T-cell (primary cell): Measurements from ENCODE around the gene RNASET2. TPM values are rescaled to one million over a fixed set of nuclear protein-coding genes. Genes with fewer than 3 reads are reported as not detected.
"Not testable (repeated sequence)": the region's sequence is repeated elsewhere in the genome, so short reads cannot be mapped to it uniquely, and the experiment has no call there.

Experiments used
- ATAC-seq, 4 experiments: fragments of 200-7000 bp in 3 of 4; fragments of 150-1000 bp in 1 of 4; cut with Tn5 transposase; replicated peaks in 1 of 4; 1 replicate in 3 of 4; 2 replicates in 1 of 4; pipeline ENCODE4 v1.10.0; 2021; ENCODE audit warnings: moderate library complexity in 3 of 4, mild to moderate bottlenecking in 2 of 4, moderate number of reproducible peaks in 1 of 4
- CTCF ChIA-PET, 2 donors: fragments of 300-600 bp; sonication (Branson Sonifier 250); formaldehyde crosslinking; loops; one replicate each; lab custom pipeline; 2022; ENCODE audit warnings: antibody characterized with exemption in 2 of 2; lab: Charles Lee
- POLR2A ChIA-PET, 2 donors: fragments of 300-600 bp; sonication (Branson Sonifier 250); formaldehyde crosslinking; loops; one replicate each; lab custom pipeline; 2022; ENCODE audit warnings: antibody characterized with exemption in 2 of 2; lab: Charles Lee
- DNase-seq, 35 experiments: peaks; one replicate each; pipeline versions ENCODE4 v3.0.0 to v3.0.0-alpha.2; 2013 to 2023
- H3K27ac ChIP-seq: one replicate; pipeline ENCODE4 v1.5.1; 2013; ENCODE audit warnings: low read length
- H3K27me3 ChIP-seq, 2 experiments: replicated peaks in 1 of 2; 1 replicate in 1 of 2; 2 replicates in 1 of 2; pipeline versions ENCODE4 v1.6.1 to v1.7.0; 2013; ENCODE audit warnings: low read length in 1 of 2, mixed read lengths in 1 of 2; ENCODE audit not compliant: control insufficient read depth in 2 of 2, insufficient read depth in 2 of 2; ENCODE audit errors: extremely low read depth in 1 of 2
- H3K36me3 ChIP-seq, 2 donors: 1 replicate in 1 of 2; 2 replicates in 1 of 2; pipeline versions ENCODE4 v1.6.1 to v1.7.0; 2013; ENCODE audit warnings: low read length in 1 of 2; ENCODE audit not compliant: control insufficient read depth in 2 of 2, insufficient read depth in 1 of 2; ENCODE audit errors: extremely low read depth in 1 of 2
- H3K4me1 ChIP-seq, 2 experiments: 1 replicate in 1 of 2; 2 replicates in 1 of 2; pipeline versions ENCODE4 v1.6.1 to v1.7.0; 2013; ENCODE audit warnings: low read length in 2 of 2, mixed read lengths in 1 of 2; ENCODE audit not compliant: insufficient read depth in 2 of 2, control insufficient read depth in 1 of 2; ENCODE audit errors: extremely low read depth in 1 of 2
- H3K4me3 ChIP-seq, 2 donors: 1 replicate in 1 of 2; 2 replicates in 1 of 2; pipeline versions ENCODE4 v1.5.1 to v1.7.0; 2013; ENCODE audit warnings: mild to moderate bottlenecking in 2 of 2, low read length in 1 of 2, moderate library complexity in 1 of 2; ENCODE audit not compliant: control insufficient read depth in 1 of 2; ENCODE audit errors: extremely low read depth in 1 of 2
- H3K9me3 ChIP-seq: 2 replicates; pipeline ENCODE4 v1.7.0; 2013
- H3K27ac Mint-ChIP-seq, 2 donors: one replicate each; pipeline ENCODE4 v1.8.0; 2020 to 2021; ENCODE audit warnings: mild to moderate bottlenecking in 2 of 2, mixed read lengths in 2 of 2
- H3K27me3 Mint-ChIP-seq, 2 donors: one replicate each; pipeline ENCODE4 v1.8.0; 2021 to 2022; ENCODE audit warnings: mixed read lengths in 2 of 2
- H3K36me3 Mint-ChIP-seq: one replicate; pipeline ENCODE4 v1.8.0; 2021; ENCODE audit warnings: mixed read lengths
- H3K4me1 Mint-ChIP-seq, 3 donors: one replicate each; pipeline ENCODE4 v1.8.0; 2020 to 2022; ENCODE audit warnings: mixed read lengths in 3 of 3, mild to moderate bottlenecking in 1 of 3
- H3K4me3 Mint-ChIP-seq, 3 donors: one replicate each; pipeline ENCODE4 v1.8.0; 2020 to 2022; ENCODE audit warnings: mild to moderate bottlenecking in 3 of 3, mixed read lengths in 3 of 3, moderate library complexity in 3 of 3
- H3K9me3 Mint-ChIP-seq, 3 donors: one replicate each; pipeline ENCODE4 v1.8.0; 2020 to 2022; ENCODE audit warnings: mixed read lengths in 3 of 3
- WGBS: methylation state at CpG from one replicate; pipeline ENCODE4 v1.1.5; 2013; ENCODE audit warnings: missing lambda C conversion rate; ENCODE audit not compliant: insufficient coverage; 5-methylcytosine and 5-hydroxymethylcytosine counted together
- total RNA-seq, 35 experiments: library from RNA in 6 of 35; stranded (reverse) in 6 of 35; fragments of 120-200 nt in 1 of 35; gene quantifications; one replicate each; pipeline versions ENCODE4 v1.2.1 to v1.2.4 and lab custom pipeline; 2013 to 2026

Gene RNASET2
- total RNA-seq, 5 donors from 2014 or later (not counting 1 experiment from before 2014, with no cell fraction given): 121 to 275 (median 252) TPM

GRCh38 chr6:166892472-166892871 lies 63.9 kb downstream of the RNASET2 start:
- H3K9me3 Mint-ChIP-seq: peaks cover 5 to 17% (median 7%) of the 10 kb centered on the region in 3 donors
- ATAC-seq, POLR2A ChIA-PET, H3K4me3 Mint-ChIP-seq, H3K4me3 ChIP-seq, H3K27ac ChIP-seq, DNase-seq, CTCF ChIA-PET, H3K27ac Mint-ChIP-seq, H3K9me3 ChIP-seq, H3K4me1 ChIP-seq, H3K36me3 ChIP-seq, H3K27me3 Mint-ChIP-seq, H3K4me1 Mint-ChIP-seq, H3K27me3 ChIP-seq: not testable (repeated sequence)
- H3K36me3 Mint-ChIP-seq: peaks cover 35% of the 10 kb centered on the region
- WGBS: 100% methylated on average over 1 of the region's 5 CpGs

- H3K9me3 ChIP-seq, H3K27ac ChIP-seq, H3K4me1 ChIP-seq, DNase-seq, H3K4me3 Mint-ChIP-seq, H3K27ac Mint-ChIP-seq, H3K36me3 ChIP-seq, H3K27me3 ChIP-seq, H3K4me3 ChIP-seq, H3K4me1 Mint-ChIP-seq, ATAC-seq, H3K27me3 Mint-ChIP-seq, POLR2A ChIA-PET: not testable (repeated sequence)
- Mint-ChIP-seq H3K9me3 (peaks cover 10 to 22% (median 12%) of the 10 kb centered on the region in 3 donors), H3K36me3 (peaks cover 54% of the 10 kb centered on the region)
- CTCF ChIA-PET: interaction anchor here in 1 of 2 donors (0.6 kb wide), 1 partner anchor 533 kb away, joined by 6 read pairs; no protein-coding TSS in a partner anchor
- no CpG with 5 or more reads among the region's 4 CpGs for WGBS
These were observed 69.6 kb downstream of the RNASET2 start for GRCh38 chr6:166886773-166887172.

GRCh38 chr6:166884958-166885357 lies 71.4 kb downstream of the RNASET2 start:
- 88% methylated on average over 8 of the region's 11 CpGs for WGBS
- peaks cover 10 to 13% (median 13%) of the 10 kb centered on the region in 3 donors for H3K9me3 Mint-ChIP-seq
- H3K4me3 ChIP-seq, H3K4me1 ChIP-seq, H3K27ac ChIP-seq, H3K27me3 ChIP-seq, POLR2A ChIA-PET, CTCF ChIA-PET, H3K27me3 Mint-ChIP-seq, ATAC-seq, H3K27ac Mint-ChIP-seq, H3K36me3 ChIP-seq, H3K4me3 Mint-ChIP-seq, DNase-seq, H3K4me1 Mint-ChIP-seq, H3K9me3 ChIP-seq: not testable (repeated sequence)
- peaks cover 47% of the 10 kb centered on the region for H3K36me3 Mint-ChIP-seq

- H3K9me3 ChIP-seq: no peaks in the 10 kb centered on the region
- no peak for ATAC-seq
- no peak overlapping the region for H3K27ac Mint-ChIP-seq
- no peak overlapping the region for H3K4me3 ChIP-seq
- no CpG with 5 or more reads among the region's 1 CpG for WGBS
- no peaks in the 10 kb centered on the region for H3K4me1 Mint-ChIP-seq
- POLR2A ChIA-PET: no interaction called here
- H3K27me3 ChIP-seq: no peaks in the 10 kb centered on the region
- no peak for DNase-seq
- H3K27ac ChIP-seq: no peak overlapping the region
- no peak overlapping the region for H3K4me3 Mint-ChIP-seq
- peaks cover 40% of the 10 kb centered on the region for H3K36me3 Mint-ChIP-seq
- CTCF ChIA-PET: no interaction called here
- H3K36me3 ChIP-seq: peaks cover 0 to 7% of the 10 kb centered on the region in 2 donors
- no peaks in the 10 kb centered on the region for H3K4me1 ChIP-seq
- no peaks in the 10 kb centered on the region for H3K27me3 Mint-ChIP-seq
- peaks cover 3 to 5% (median 5%) of the 10 kb centered on the region in 3 donors for H3K9me3 Mint-ChIP-seq
These were observed 76.8 kb downstream of the RNASET2 start for GRCh38 chr6:166879594-166879993.

Other genes with a start within 250 kb of the RNASET2 start
- gene CEP43, start 42.8 kb upstream of the RNASET2 start, total RNA-seq: 10 to 100 TPM; 12.3 to 15.9 (median 14.8) TPM
- 10 to 100 TPM in 3 of 5 donors, 1 to 10 TPM in 2; 3.2 to 19.4 (median 15.0) TPM for gene CCR6, start 166.5 kb upstream of the RNASET2 start, total RNA-seq
- not detected for gene GPR31, start 201.4 kb upstream of the RNASET2 start, total RNA-seq